Skeletal muscle cell (primary cell): ENCODE measurements around the gene TMEM53.

Experiments used
- DNase-seq: peaks from one replicate; pipeline ENCODE4 v3.0.0-alpha.2; 2010; ENCODE audit warnings: low read depth
- H3K4me3 ChIP-seq: 2 replicates; pipeline ENCODE4 v1.5.1; 2011; ENCODE audit warnings: low read depth, mild to moderate bottlenecking, control low read depth, low read length, moderate library complexity

Gene TMEM53

DNA sequence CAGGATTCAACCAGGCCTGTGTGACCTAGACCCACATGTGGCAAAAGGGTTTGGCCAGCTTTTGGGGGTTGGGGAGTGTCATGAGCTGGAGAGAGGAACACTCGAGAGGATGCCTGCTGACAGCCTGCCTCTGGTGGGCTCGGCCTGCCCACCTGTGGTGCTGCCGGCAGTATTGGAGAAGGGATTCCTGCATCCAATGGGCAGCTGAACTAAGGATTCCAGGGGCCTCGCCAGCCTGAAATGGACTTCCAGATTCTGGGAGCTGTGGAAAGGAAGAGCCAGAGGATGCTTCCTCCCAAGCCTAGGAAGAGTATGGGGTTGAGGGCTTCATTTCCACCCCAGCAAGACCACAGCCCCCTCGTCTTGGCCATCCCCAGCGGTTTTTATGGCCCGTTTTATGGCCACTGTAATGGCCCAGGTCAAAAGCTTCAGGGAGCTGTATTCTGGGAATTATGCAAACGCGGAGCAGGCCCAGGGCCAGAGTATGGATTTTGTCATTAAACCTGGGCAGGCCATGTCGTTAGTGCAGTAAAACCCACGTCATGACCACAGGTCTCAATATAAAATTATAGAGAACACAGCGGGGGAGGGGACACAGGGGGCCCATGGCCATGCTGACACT lies 63.6 kb downstream of the TMEM53 start:
- no peak for DNase-seq
- no peak overlapping the region for H3K4me3 ChIP-seq

DNA sequence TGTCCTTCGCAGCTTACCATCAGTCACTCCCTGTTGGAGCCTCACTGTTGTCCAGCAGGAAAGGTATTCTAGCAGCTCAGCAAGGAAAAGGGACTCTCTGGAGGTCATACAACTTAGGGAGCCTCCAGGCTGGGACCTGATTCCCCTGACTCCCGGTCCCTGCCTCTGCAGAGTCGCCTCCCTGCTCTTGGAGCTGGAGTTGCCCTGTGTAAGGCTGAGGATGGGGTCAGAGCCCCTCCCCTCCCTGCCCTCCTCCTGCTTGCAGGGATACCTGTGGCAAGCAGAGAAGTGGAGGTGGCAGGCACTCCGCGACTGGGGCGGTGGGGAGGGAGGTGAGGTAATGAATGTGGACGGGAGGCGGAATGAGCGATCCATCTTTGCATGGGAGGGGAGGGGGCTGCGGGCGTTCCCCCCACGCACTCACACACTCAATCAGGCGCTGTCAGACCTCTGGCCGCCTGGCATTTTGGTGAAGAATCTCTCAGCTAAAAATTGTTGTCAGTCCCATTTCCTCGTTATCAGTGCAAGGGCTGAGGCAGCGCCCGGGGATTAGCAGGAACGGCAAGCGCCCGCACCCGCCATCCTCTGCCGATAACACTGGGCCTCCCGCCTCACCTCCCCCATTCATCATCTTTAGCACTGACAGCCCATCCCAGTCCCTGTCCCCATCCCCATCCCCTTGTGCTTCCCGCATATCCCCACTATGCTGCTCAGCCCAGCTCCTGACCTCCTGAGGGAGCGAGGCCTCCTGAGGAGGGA lies 64.3 kb downstream of the TMEM53 start:
- H3K4me3 ChIP-seq = no peak overlapping the region
- no peak for DNase-seq

DNA sequence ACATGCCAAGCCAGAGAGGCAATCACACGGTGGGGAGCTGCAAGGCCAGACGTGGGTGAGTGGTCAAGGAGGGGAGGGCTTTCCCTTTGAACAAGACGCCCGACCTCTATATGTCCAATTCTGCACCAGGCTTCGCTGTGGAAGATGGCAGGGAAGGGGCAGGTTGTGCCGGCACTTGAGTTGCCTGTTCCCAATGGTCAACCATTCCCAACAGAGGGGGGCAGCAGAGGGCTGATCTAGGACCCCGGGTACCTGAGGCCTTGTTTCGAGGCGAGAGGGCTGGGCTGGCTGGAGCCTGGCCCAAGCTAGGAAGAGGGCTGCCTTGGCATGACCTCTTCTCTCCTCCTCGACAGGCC lies 64.9 kb downstream of the TMEM53 start:
- no peak overlapping the region for H3K4me3 ChIP-seq
- DNase-seq = no peak

DNA sequence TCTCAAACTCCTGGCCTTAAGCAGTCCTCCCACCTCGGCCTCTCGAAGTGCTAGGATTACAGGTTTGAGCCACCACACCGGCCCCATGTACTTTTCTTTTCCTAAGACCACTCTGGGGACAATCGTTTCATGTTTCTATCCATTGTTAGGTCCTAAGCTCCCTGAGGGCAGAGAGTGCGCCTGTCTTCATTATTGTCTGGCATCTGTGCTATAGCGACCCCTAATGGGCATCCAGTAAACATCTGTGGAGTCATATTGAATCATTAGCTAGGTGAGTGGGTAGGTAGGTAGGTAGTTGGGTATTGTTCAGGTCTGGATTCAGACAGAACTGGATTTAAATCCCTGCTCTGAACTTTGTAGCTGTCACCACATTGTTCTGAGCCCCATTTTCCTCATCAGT lies 66.1 kb downstream of the TMEM53 start:
- no peak overlapping the region for H3K4me3 ChIP-seq

DNA sequence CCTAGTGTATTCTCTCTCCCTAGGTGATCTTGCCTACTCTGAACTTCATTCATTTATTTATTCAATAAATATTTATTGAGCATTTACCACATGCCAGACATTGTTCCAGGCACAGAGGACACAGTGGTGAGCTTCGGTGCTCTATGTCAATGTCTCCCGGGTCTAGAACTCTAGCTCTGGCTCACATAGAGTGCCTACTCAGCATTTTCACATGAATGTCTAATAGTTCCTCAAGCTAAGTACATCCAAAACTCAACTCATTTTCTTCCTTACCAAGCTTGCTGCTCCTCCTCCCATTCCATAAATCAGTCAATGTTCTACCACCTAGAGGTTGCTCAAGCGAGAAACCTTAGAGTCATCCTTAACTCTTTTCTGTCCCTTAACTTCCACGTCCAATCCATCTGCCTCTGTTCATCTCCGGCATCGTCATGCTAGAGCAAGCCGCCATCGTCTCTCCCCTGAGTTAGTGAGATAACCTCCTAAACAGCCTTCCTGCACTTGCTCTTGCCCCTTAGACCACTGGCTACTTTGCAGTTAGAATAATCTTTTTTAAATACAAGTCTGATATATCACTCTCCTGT lies 67.5 kb downstream of the TMEM53 start:
- no peak overlapping the region for H3K4me3 ChIP-seq
- no peak for DNase-seq

More for the DNA sequence above, 66.1 kb downstream of the TMEM53 start:
- no peak for DNase-seq

DNA sequence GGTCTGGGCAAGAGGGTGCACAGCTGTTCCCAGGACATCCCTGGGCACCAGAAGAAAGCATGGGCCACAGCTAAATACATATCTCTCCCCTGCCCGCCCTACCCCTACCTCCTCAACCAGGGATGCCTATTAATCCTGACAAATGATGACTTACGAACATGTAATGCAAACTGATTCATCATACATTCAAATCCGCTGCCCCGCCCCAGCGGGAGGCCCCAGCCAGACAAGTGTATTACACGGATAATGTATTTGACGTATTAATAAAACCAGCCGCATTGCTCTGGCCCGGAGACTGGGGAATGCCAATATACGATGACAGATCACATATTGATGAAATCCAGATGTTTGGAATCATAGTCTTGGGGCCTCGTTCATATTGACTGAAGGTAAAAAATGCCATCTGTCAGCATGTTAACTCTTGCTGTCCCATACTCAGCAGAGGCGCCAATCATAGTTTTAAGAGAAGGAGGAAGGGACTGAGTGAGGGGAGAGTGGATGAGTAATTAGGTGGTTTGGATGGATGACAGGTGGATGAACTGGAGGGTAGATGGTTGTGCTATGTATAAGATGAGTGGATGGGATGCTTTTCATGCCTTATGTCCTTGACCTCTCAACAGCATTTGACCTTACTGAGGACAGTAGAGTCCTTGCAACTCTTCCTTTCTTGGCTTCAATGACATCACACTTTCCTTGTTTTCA lies 68.2 kb downstream of the TMEM53 start:
- no peak for DNase-seq
- no peak overlapping the region for H3K4me3 ChIP-seq

DNA sequence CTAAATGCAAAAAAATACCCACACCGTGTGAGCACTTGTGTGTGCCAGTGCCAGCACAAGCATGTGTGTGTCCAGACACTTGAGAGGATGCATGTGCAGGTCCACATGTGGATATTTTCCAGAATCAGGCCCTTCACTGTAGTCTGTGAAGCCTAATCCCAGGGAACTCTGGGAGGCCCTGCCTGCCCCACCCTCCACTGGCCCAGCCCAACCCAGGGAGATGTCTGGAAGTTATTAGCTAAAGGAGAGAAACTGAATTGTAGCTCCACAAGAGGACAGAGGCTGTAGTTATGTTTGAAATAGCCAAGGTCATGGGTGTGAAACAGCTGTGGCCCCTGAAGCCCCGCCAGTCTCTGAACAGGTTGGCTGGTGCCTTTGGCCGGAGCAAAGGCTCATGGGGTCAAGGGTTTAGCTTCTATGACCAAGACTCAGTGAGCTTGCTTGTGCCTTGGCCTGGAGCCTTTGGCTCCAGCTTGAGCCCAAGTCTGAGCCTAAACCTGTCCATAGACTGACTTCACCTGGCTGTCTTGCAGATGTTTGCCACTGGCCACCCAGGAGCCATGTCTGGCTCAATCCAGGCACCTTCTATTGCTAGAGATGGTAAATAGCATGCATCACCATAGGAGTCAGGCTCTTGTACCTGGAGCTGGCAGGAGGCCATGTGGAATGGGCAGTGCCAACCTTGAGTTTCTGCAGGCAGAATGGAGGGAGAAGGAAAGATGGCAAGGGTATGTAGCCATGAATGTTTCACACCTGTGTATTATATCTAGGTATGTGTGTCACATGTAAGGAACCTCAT lies 69.9 kb downstream of the TMEM53 start:
- no peak overlapping the region for H3K4me3 ChIP-seq
- DNase-seq = no peak

DNA sequence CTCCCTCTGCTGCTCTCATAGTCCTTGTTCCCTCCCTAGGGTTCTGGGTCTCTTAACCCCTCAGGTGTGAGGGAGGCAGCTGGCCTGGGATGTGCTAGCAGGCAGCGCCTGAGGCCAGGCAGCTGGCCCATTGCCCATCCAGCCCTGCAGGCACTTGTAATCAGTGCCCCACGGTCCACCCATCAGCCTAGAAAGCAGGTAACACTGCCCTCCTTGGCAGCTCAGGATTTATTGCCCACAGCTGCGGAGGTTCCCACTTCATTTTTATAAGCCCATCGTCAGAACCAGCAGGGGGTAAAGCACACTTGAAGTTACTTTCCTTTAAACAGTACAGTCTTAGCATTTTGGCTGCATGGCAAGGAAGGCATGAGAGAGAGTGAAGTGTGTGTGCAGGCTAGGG lies 70.6 kb downstream of the TMEM53 start:
- no peak overlapping the region for H3K4me3 ChIP-seq
- no peak for DNase-seq
